GM23248 (cell line): ENCODE results near the gene PLLP. TPM values are rescaled to one million over a fixed set of nuclear protein-coding genes. Genes with fewer than 3 reads are reported as not detected.
A peak's percentile ranks its signal among the peaks of the same experiment; 100 is the strongest.

Experiments used
- DNase-seq: peaks from one replicate; pipeline ENCODE4 v3.0.0-alpha.2; 2015
- H2AFZ ChIP-seq: fragments of 200-600 bp; sonication (generic); 2 replicates; pipeline ENCODE4 v1.6.1; 2016; ENCODE audit warnings: antibody characterized with exemption
- H3F3A ChIP-seq: fragments of 200-600 bp; sonication (generic); 2 replicates; pipeline ENCODE4 v1.6.1; 2016; ENCODE audit warnings: mild to moderate bottlenecking, antibody characterized with exemption, mixed run types; ENCODE audit not compliant: insufficient read depth
- H3K27ac ChIP-seq: fragments of 200-600 bp; sonication (generic); 2 replicates; pipeline ENCODE4 v1.5.1; 2016; ENCODE audit warnings: mild to moderate bottlenecking
- H3K27me3 ChIP-seq: fragments of 200-600 bp; sonication (generic); replicated peaks from 2 replicates; pipeline ENCODE4 v1.6.1; 2016; ENCODE audit warnings: mild to moderate bottlenecking; ENCODE audit not compliant: insufficient read depth
- H3K36me3 ChIP-seq: fragments of 200-600 bp; sonication (generic); 2 replicates; pipeline ENCODE4 v1.6.1; 2016; ENCODE audit warnings: low read depth, mild to moderate bottlenecking
- H3K4me1 ChIP-seq: fragments of 200-600 bp; sonication (generic); 2 replicates; pipeline ENCODE4 v1.6.1; 2016; ENCODE audit warnings: mild to moderate bottlenecking; ENCODE audit not compliant: insufficient read depth
- H3K4me2 ChIP-seq: fragments of 200-600 bp; sonication (generic); one replicate; pipeline ENCODE4 v1.6.1; 2016; ENCODE audit warnings: mild to moderate bottlenecking; ENCODE audit not compliant: unreplicated experiment
- H3K4me3 ChIP-seq: fragments of 200-600 bp; sonication (generic); 2 replicates; pipeline ENCODE4 v1.5.1; 2016; ENCODE audit warnings: mild to moderate bottlenecking
- H3K79me2 ChIP-seq: fragments of 200-600 bp; sonication (generic); 2 replicates; pipeline ENCODE4 v1.6.1; 2016; ENCODE audit warnings: mild to moderate bottlenecking; ENCODE audit not compliant: insufficient read depth
- H3K9ac ChIP-seq: fragments of 200-600 bp; sonication (generic); 2 replicates; pipeline ENCODE4 v1.6.1; 2016; ENCODE audit warnings: mild to moderate bottlenecking
- H3K9me2 ChIP-seq: fragments of 200-600 bp; sonication (generic); 2 replicates; pipeline ENCODE4 v1.6.1; 2016; ENCODE audit warnings: mixed run types, mild to moderate bottlenecking, moderate library complexity; ENCODE audit not compliant: insufficient read depth
- H3K9me3 ChIP-seq: fragments of 200-600 bp; sonication (generic); one replicate; pipeline ENCODE4 v1.6.1; 2017; ENCODE audit warnings: low read depth
- H4K20me1 ChIP-seq: fragments of 200-600 bp; sonication (generic); 2 replicates; pipeline ENCODE4 v1.6.0; 2016; ENCODE audit not compliant: insufficient read depth
- EZH2 ChIP-seq: fragments of 200-600 bp; sonication (generic); IDR thresholded peaks from 2 replicates; pipeline ENCODE4 v1.6.1; 2018; ENCODE audit warnings: antibody characterized with exemption, mild to moderate bottlenecking; ENCODE audit not compliant: insufficient read depth, poor library complexity, severe bottlenecking
- EZH2phosphoT487 ChIP-seq: fragments of 200-600 bp; sonication (generic); IDR thresholded peaks from 2 replicates; pipeline ENCODE4 v1.6.1; 2018; ENCODE audit warnings: antibody characterized with exemption, moderate library complexity, mild to moderate bottlenecking, low read depth; ENCODE audit not compliant: insufficient read depth
- WGBS, 2 experiments: methylation state at CpG; one replicate each; pipeline ENCODE4 v1.1.6; 2015 to 2017; ENCODE audit warnings: low lambda C conversion rate in 2 of 2, low coverage in 1 of 2; ENCODE audit errors: missing lambda C conversion rate in 2 of 2; 5-methylcytosine and 5-hydroxymethylcytosine counted together
- in situ Hi-C: fragments of 300-500 bp; cut with MboI; formaldehyde crosslinking; loops from 2 replicates; pipeline ENCODE4 v1.15.0; 2020
- polyA plus RNA-seq: library from polyadenylated mRNA; unstranded; fragments of >200 nt; fragmentation: Nextera tagmentation; extraction: Ambion mirVana; gene quantifications from 2 replicates; pipeline ENCODE4 v1.2.1, GENCODE V29; 2016
- total RNA-seq: library from RNA; depleted of rRNA; stranded (reverse); fragments of >200 nt; shearing (Covaris generic); gene quantifications from 2 replicates; pipeline ENCODE4 v1.2.3, GENCODE V29; 2014; rRNA removed

Gene PLLP, protein sequence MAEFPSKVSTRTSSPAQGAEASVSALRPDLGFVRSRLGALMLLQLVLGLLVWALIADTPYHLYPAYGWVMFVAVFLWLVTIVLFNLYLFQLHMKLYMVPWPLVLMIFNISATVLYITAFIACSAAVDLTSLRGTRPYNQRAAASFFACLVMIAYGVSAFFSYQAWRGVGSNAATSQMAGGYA
- total RNA-seq (not detected in 2 replicates), polyA plus RNA-seq (0.44 and 0.46 TPM in 2 replicates)

DNA sequence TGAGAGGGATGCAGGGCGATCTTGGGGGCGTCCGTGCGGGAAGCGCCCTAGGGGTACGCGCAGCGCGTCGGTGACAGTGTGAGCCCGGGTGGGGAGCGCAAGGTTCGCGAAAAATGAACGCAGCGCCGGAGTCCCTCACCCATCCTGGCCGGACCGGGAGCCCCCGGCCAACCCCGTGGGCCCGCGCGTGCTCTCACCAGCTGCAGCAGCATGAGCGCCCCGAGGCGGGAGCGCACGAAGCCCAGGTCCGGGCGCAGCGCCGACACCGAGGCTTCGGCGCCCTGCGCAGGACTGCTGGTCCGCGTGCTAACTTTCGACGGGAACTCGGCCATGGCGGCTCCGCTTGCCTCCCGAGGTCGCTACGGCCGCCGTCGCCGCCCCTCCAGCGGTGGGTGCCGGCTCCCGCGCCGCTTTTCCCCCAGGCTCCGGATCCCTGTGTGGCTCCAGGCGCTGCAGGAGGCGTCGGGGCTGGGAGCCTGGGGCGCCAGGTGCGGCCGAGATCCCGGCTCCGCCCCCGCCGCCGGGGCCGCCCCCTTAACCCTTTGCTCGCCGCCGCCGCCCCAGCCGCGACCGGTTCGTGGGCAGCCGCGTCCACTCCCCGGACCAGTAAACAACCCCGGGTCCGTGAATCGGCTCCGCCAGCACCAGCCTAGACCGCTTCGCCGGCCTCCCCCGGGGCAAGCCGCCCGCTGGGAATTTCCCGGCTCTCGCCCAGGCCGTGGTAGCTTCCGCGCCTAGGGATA is at the start of gene PLLP:
Gene PLLP, minus strand, starts transcription at position 464 of the 743 bp plus-strand sequence. Its CDS starts 132 bp downstream, at position 332.
- TF ChIP-seq EZH2 (peak; percentile 37), EZH2phosphoT487 (no peak)
- H3K4me1 ChIP-seq, result no peaks in the 10 kb centered on the region
- peaks cover 26% of the 10 kb centered on the region for H3K27me3 ChIP-seq
- 2 to 4% methylated on average over 53 to 55 of the region's 95 CpGs for WGBS, 2 experiments
- no peaks in the 10 kb centered on the region for H3K79me2 ChIP-seq
- H3K9me2 ChIP-seq, result no peaks in the 10 kb centered on the region
- no peaks in the 10 kb centered on the region for H3F3A ChIP-seq
- peak within 1 kb of the TSS; percentile 69 for H3K4me3 ChIP-seq
- H3K36me3 ChIP-seq, result no peaks in the 10 kb centered on the region
- no peak within 1 kb of the TSS for H3K27ac ChIP-seq
- H2AFZ ChIP-seq, result peak within 1 kb of the TSS; percentile 64
- peak; percentile 52 for DNase-seq
- in situ Hi-C loops, result no loop called here
- H4K20me1 ChIP-seq, result no peaks in the 10 kb centered on the region
- peak within 1 kb of the TSS; percentile 43; the same call in 1 of the 2 replicates for H3K9ac ChIP-seq
- H3K4me2 ChIP-seq, result peak within 1 kb of the TSS; percentile 69
- H3K9me3 ChIP-seq, result no peaks in the 10 kb centered on the region

DNA sequence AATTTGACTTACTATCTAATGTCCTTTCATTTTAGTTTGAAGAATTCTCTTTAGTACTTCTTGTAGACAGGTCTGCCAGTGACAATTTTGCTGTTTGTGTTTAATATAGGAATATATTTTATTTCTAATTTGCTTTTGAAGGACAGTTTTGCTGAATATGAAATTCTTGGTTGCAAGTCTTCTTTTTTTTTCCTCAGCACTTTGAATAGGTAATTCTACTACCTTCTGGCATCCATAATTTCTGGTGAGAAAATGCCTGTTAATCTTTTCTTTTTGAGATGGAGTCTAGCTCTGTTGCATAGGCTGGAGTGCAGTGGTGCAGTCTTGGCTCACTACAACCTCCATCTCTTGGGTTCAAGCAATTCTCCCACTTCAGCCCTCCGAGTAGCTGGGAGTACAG is 48.9 kb upstream of the PLLP start:
- H3K36me3 ChIP-seq, result no peaks in the 10 kb centered on the region
- no peaks in the 10 kb centered on the region for H3K4me1 ChIP-seq
- no peaks in the 10 kb centered on the region for H3K9me2 ChIP-seq
- H3F3A ChIP-seq, result no peaks in the 10 kb centered on the region
- TF ChIP-seq EZH2 (no peak), EZH2phosphoT487 (no peak)
- H3K4me2 ChIP-seq, result no peak overlapping the region
- no peak for DNase-seq
- no peaks in the 10 kb centered on the region for H3K79me2 ChIP-seq
- H3K27ac ChIP-seq, result no peak overlapping the region
- H3K4me3 ChIP-seq, result no peak overlapping the region
- 67 to 75% methylated on average over 1 of the region's 1 CpG for WGBS, 2 experiments
- in situ Hi-C loops, result no loop called here
- H3K9ac ChIP-seq, result no peak overlapping the region
- no peak overlapping the region for H2AFZ ChIP-seq
- no peaks in the 10 kb centered on the region for H3K9me3 ChIP-seq
- no peaks in the 10 kb centered on the region for H4K20me1 ChIP-seq
- H3K27me3 ChIP-seq, result peaks cover 62% of the 10 kb centered on the region

DNA sequence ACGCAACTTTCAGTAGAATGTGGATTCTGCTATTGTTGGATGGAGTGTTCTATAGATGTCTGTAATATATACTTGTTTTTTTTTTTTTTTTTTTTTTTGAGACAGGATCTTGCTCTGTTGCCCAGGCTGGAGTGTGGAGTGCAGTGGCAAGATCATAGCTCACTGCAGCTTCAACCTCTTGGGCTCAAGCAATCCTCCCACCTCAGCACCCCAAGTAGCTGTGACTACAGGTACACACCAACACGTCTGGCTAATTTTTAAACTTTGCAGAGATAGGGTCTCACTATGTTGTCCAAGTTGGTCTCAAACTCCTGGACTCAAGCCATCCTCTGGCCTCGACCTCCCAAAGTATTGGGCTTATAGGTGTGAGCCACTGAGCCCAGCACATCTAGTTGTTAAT is 46.9 kb upstream of the PLLP start:
- H3K4me3 ChIP-seq, result no peak overlapping the region
- TF ChIP-seq EZH2 (no peak), EZH2phosphoT487 (no peak)
- no peak overlapping the region for H3K27ac ChIP-seq
- no peak overlapping the region for H2AFZ ChIP-seq
- no peak overlapping the region for H3K9ac ChIP-seq
- H3K4me2 ChIP-seq, result no peak overlapping the region
- H3F3A ChIP-seq, result no peaks in the 10 kb centered on the region
- peaks cover 50% of the 10 kb centered on the region for H3K27me3 ChIP-seq
- H4K20me1 ChIP-seq, result no peaks in the 10 kb centered on the region
- no peaks in the 10 kb centered on the region for H3K9me2 ChIP-seq
- no peak for DNase-seq
- no peaks in the 10 kb centered on the region for H3K9me3 ChIP-seq
- 32 to 33% methylated on average over 3 of the region's 3 CpGs for WGBS, 2 experiments
- no peaks in the 10 kb centered on the region for H3K36me3 ChIP-seq
- in situ Hi-C loops, result no loop called here
- no peaks in the 10 kb centered on the region for H3K4me1 ChIP-seq
- H3K79me2 ChIP-seq, result no peaks in the 10 kb centered on the region

- 66 to 68% methylated on average over 8 of the region's 8 CpGs for WGBS, 2 experiments
- H3K4me1 ChIP-seq, result no peaks in the 10 kb centered on the region
- no peak overlapping the region for H3K4me2 ChIP-seq
- no peaks in the 10 kb centered on the region for H3K79me2 ChIP-seq
- no peaks in the 10 kb centered on the region for H3K36me3 ChIP-seq
- H3K9me3 ChIP-seq, result no peaks in the 10 kb centered on the region
- TF ChIP-seq EZH2 (no peak), EZH2phosphoT487 (no peak)
- no peaks in the 10 kb centered on the region for H3K9me2 ChIP-seq
- peaks cover 49% of the 10 kb centered on the region for H3K27me3 ChIP-seq
- DNase-seq, result no peak
- H3K4me3 ChIP-seq, result no peak overlapping the region
- H3F3A ChIP-seq, result no peaks in the 10 kb centered on the region
- in situ Hi-C loops, result no loop called here
- H4K20me1 ChIP-seq, result no peaks in the 10 kb centered on the region
- no peak overlapping the region for H2AFZ ChIP-seq
- no peak overlapping the region for H3K9ac ChIP-seq
- no peak overlapping the region for H3K27ac ChIP-seq
Observed at GRCh38 chr16:57329718-57330327, 45.4 kb upstream of the PLLP start.
